DMS153 (cell line): ENCODE measurements around the gene ANKRD23.

Experiments used
- DNase-seq: peaks from one replicate; lab custom pipeline; 2025; lab: John Stamatoyannopoulos, UW

The ANKRD23 gene

DNA sequence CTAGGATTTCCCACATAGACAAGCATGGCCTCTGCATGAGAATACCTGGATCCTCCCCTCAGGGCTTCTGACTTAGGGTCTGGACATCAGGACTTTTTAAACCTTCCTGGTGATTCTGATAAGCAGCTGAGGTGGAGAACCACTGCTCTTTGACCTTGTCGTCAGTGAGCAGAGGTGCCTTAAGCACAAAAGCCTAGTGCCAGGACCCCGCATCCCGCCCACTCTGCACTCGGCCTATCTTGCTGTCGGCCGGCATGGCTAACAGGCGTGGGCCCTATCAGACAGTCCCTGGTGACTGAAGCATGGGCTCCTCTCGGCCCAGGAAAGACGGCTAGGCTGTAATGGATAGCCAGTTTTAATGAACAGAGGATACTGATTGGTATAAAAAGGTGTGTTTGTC is 6.2 kb downstream of the ANKRD23 start:
- DNase-seq: no peak

DNA sequence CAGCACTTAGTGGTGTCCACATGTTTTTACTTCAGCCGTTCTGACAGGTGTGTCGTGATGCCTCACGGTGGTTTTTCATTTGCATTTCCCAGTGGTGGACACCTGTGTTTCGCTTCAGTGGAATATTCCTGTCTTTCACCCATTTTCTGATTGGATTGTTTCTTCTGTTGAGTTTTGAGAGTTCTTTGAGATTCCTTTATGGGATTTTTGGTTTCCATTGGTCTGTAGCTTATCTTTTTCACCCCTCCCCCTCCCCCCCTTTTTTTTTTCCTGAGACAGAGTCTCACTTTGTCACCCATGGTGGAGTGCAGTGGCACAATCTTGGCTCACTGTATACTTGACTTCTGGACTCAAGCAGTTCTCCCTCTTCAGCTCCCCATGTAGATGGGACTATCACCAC is 8.0 kb downstream of the ANKRD23 start:
- DNase-seq: no peak

DNA sequence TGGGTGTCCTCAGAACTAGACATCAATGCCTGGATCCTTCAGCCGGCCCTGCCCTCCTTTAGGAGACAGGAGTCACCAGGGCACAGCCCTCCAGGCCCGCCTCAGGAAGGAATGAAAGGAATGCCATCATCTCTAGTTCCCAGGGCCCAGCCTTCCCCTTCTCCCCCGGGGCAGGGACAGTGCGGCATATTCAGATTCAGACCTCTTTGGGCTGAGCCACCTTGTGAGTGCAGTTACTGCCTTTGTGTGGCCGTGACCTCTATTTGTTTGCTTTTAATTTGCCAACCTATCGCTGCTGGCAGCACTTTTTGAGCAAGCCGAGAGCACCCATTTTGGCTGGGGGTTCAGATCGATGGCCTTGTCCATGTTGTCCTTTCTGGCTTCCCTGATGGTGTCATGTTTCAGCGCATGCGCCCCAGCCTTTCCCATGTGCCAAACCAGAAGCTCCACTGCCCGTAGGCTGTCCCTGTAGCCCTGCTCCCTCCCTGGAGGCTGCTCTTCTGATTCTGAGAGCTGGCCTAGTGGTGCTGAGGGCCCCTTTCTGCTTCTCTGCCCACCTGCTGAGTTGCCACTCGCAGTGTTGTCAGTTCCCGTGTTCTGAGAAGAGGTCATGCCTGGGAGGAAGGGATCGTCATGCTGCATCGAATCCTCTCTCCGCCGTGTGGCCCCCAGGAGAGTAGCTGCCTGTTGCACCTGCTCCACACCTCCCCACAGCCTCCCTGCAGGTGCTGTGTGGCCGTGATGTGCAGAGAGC is 10.9 kb downstream of the ANKRD23 start:
- peak; percentile 83 for DNase-seq

DNA sequence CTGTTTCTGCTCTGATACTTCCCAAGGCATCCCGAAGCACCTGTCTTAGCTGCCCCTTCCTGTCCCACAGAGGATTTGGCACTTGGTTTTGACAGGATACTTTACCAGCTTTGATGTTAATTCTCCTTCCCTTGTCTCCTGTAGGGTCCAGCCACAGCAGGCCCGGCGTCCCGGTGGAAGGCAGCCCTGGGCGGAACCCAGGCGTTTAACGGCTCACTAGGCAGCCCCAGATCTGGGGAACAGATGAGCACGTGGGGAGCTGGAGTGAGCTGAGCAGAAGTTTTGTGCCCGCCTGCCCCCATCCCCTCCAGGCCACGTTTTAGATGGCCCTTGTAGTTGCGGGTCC is 11.4 kb downstream of the ANKRD23 start:
- DNase-seq: no peak

DNA sequence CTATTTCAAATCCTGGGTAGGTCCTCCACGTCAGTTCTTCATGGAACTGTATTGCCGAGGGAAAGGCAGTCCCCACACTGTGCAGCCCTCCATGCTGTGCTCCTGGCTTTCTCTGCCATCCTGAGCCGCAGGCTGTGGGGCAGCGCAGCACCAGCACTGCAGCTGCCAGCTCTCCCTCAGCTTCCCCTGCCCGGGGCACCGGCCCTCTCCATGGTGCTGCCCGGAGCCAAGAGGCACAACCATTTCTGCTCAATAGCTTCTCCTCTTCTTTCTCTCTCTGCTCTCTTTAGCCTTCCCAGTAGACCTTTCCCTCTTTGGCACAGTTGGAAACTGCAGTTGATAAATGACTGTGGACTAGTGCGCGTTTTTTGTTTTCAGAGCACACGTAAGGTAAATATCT is 12.1 kb downstream of the ANKRD23 start:
- DNase-seq: no peak

DNA sequence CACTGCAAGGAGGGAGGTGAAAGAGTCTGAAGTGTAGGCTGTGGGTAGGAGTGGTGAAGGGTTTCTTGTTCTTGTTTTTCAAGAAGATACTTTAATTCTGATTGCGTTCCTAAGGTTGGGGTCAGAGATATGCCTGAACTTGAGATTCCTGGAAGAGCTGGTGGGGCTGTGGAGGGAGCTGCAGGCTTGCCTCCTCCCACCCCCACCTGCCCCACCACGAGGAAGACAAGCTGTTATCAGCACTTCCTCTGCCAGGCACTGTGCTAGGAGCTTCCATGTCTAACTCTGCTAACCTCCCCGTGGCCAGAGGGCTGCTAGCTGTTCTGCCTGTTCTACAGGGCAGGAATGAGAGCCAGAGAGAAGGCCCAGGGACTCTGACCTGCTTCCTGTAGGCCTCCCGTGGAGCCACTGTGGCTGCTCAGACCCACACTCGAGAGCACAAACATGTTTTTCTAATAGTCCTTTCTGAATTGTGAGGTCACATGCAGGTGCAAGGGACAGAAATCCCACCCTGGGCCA is 13.7 kb downstream of the ANKRD23 start:
- no peak for DNase-seq

DNA sequence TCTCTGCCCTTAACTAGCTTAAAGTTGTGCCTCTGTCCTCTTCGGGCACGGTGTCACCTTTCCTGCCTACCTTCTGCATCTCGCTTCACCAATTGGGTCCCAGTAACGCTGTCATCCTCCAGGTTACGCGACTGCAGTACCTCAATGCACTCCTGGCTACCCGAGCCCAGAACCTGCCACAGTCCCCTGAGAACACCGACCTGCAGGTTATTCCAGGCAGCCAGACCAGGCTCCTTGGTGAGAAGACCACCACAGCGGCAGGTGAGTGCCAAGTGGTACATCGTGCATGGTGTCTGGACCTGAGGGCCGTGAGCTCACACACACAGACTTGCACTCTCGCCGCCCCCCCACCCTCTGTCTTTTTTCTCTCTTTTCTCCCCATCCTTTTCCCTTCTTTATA is 14.9 kb downstream of the ANKRD23 start:
- no peak for DNase-seq

DNA sequence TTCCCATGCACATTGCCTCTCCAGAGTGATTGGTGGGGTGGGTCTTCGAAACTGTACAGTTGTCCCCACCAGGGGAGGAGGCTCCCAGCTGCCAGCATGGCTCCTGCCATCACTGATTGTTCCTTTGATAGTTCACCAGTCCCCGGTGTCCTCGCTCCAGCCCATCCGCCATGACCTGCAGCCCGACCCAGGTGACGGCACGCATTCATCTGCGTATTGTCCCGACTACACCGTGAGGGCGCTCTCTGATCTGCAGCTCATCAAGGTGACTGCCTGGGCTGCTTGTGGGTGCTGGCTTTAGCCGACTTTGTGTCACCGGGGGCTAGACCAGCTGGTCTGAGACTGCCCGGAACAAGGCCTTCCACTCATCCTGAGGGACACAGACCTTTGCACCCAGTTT is 15.4 kb downstream of the ANKRD23 start:
- DNase-seq: no peak

DNA sequence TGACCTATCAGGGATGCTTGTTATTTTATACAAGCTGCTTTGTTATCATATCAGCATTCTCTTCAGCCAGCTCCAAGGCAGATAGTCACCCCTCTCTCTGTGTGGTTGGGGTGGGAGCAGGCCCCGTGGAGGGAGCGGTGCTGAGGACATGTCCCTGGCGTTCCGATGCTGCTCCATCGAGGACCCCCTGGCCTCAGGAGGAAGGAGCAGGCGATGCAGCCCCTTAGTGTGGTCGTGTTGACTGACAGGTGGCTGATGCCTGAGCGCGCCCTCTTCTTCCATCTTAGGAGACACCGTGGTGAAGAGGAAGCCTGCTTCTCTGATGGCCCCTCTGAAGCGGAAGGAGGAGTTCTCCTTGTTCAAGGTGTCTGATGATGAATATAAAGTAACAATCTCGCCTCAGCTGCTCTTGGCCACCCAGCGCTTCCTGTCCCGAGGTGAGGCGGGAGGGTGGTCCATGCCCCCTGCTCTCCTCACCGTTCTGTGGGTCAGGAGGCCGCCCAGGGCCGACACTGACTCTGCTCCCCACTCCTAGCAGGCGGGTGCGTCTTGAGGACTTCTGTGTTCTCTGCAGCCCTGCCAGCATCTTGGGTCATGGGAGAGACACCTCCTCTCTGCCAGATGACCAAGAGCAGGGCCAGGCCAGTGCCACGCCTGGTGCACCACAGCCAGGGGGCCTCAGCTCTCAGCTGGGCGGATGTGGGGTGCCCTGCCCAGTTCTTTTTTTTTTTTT is 17.1 kb downstream of the ANKRD23 start:
- DNase-seq: no peak

DNA sequence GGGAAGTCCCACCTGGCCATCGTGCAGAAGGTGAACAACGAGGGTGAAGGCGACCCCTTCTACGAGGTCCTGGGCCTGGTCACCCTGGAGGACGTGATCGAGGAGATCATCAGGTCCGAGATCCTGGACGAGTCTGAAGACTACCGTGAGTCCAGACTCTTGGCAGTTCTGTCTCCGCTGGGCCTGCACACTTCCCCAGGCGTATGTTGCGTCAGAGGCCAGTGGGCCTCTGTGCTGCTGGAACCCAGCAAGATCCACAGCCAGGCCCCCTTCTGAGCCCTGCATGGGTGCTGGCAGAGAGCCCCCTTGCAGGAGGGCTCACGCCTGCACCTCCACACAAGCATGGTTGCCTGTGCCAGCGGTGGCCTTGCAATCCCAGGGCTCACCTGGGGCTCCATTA is 18.8 kb downstream of the ANKRD23 start:
- no peak for DNase-seq

DNA sequence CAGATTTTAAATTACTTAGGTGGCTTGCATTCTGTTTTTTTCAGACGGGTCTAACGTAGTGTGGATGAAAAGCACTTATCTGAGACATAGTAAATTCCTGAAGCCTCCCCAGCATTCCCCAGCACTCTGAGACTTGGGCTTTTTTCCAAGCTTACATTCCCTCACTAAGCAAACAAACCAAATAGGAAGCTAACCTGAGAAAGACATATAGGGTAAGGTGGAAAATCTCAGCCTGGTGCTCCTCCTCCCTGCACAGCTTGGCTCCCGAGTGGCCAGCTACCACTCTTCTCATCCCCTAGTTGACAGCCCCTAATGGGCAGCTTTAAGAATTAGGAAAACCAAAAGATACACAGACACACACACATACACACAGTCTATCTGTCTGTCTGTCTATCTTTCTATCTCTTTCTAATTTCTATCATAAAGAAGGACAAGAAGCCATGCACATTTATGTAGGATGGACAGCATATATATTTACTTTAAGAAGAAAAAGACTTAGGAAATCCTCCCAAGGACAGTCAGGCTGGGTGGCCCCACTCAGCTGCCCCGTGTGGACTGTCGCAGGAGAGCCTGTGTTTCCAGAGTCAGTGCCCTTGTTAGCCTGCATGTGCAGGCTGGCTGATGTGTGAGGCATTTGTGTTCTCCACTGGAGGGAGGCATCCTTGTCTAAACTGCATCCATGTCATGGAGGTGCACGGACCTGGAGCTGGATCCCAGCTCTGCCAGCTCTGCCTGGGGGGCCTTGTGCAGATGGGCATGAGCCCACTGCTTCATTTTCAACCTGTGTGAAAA is 19.5 kb downstream of the ANKRD23 start:
- no peak for DNase-seq

DNA sequence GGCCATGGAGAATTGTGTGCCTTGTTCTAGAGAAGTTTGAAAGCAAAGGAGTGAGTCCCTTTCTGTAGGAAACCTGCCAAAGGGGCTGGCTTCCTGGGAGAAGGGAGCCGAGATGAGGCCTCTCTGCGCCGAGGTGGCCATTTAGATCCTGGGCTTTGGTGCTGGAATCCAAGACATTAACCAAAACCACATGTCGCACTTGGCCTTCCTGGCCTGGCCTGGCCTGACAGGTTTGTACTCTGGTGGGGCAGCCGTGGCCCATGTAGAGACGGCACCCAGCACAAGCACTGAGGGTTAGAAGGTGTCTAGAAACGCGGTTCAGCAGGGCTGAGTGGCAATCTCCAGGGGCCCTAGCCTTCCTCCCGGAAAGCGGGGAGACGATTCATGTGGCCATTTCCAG is 20.6 kb downstream of the ANKRD23 start:
- DNase-seq: no peak

DNA sequence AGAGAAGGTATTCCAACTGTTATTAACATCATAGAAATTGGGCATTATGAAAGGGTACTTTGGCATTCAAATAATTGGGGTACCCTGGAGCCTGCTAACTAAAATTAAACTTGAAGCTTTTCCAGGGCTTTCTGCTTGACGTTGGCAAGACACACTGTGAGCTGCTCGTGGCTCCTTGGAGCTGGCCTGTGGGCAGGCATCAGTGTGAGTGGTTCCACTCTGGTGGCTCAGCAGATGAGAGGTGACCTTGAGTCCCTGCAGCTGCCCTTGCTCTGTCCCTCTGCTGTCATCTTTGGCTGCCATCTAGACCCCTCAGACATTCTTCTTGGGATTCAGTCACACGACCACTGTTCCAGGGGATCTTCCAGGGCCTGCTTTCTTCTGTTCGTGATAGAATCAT is 21.0 kb downstream of the ANKRD23 start:
- DNase-seq: no peak

DNA sequence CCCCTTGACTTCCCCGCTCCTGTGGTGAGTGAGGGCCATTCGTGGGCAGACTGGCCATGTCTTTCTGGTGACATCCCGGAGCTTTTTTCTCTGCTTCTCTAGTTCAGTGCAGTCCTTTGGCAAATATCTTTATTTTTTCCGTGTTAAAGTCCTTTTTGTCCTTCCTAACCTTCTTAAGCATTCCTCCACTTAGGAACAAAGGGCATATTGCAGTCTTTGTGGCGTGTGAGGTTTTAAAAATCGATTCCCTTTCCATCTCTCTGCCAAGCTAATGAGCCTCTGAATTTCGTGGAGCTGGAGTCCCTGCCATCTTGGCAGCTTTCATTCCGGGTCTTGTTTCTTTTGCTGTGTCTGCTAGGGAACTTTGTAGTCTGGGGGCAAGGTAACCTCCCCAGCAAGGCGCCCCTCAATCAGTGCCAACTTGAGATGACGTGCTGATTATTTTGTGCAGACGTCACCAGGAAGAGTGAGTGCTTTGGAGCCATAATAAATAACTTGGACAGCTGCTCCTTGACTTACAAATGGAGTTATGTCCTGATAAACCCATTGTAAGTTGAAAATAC is 22.6 kb downstream of the ANKRD23 start:
- no peak for DNase-seq

DNA sequence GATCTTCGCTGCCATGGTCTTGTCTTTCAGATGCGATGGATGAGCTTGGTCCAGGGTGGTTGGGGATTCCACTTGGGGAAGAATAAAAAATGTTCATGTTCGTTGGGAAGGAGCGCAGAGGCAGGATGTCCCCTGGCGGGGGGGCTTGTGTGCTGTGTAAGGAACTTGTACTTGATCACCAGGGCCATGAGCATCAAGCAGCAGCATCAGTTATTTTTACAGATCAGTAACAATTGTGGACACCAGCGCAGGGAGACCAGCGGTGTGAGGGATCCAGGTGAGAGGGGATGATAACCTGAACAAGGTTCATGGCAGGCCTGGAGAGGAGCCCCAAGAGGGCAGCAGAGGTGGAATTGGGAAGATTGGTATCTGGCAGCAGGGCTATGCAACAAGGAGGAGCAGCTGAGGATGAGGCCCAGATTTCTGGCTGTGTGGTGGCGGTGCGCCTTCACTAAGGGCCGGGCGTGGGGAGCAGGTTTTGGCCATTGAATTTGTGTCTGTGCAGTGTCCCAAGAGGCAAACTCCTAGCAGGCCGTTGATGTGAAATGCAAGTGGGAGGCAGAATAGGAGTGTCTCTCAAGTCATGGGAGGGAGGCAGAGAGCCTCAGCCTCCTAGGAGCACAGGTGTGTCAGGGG is 23.8 kb downstream of the ANKRD23 start:
- DNase-seq: no peak

DNA sequence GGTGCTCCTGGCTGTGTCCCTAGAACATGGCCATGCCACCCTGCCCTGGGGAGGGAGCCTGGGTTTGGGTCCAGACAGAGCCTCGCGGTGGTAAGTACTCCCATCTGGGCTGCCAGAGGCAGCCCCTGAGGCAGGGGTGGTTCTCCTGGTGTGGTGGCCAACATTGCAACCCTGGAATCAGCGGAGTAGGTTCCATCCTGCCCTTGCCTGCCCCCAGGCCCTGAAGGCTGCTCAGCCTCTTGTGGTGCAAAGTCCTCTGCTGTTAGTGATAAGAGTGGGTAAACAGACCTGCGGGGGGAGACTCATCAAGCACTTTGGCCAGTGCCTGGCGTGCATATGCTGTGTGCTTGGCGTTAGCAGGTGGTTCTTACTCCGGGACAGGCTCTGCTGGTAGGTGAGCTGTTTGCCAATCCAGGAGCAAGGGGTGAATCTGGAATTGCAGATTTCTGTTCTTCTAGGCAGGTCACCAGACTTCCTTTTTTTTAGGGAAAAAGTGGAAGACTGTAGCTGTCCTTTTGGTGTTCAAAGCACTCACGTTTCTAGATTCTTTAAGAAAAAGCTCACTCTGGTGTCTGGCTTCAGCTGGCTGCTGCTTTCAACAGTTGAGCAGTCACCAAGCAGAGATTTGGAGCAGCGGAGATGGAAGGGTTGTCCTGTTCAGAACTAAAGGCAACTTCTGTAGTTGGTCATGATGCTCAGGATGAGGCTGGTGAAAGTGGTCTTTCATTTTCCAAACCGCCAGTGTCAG is 24.5 kb downstream of the ANKRD23 start:
- peak; percentile 21 for DNase-seq

DNA sequence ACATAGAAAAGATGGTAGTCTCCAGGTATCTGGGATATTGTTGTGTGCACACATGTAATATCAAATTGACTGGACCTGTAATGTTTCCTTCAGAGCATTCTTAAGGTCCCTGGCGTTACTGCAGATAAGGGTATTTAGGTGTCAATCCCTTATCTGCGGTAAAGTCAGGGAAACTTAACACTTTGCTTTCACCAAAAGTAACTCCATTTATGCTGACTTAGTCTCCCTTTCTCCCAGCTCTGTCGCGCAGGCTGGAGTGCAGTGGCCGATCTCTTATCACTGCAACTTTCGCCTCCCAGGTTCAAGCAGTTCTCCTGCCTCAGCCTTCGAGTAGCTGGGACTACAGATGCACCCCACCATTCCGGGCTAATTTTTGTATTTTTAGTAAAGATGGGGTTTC is 25.9 kb downstream of the ANKRD23 start:
- DNase-seq: no peak

DNA sequence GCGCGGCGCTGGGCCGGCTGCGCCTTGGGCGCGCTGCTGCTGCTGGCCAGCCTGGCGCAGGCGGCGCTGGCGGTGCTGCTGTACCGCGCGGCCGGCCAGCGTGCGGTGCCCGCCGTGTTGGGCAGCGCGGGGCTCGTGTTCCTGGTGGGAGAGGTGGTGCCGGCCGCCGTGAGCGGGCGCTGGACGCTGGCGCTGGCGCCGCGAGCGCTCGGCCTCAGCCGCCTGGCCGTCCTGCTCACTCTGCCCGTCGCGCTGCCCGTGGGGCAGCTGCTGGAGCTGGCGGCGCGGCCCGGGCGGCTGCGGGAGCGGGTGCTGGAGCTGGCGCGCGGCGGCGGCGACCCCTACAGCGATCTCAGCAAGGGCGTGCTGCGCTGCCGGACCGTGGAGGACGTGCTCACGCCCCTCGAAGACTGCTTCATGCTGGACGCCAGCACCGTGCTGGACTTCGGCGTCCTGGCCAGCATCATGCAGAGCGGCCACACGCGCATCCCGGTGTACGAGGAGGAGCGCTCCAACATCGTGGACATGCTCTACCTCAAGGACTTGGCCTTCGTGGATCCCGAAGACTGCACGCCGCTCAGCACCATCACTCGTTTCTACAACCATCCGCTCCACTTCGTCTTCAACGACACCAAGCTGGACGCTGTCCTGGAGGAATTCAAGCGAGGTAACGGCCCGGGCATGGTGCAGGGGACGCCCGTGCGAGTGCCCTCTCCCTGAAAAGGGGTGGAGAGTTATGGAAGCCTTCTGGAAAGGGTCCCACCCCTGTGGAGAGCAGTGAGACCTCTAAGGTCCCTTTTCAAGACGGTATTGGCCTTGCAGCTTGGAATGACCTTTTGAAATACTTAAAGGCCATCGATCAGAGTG is 26.8 kb downstream of the ANKRD23 start:
- no peak for DNase-seq

DNA sequence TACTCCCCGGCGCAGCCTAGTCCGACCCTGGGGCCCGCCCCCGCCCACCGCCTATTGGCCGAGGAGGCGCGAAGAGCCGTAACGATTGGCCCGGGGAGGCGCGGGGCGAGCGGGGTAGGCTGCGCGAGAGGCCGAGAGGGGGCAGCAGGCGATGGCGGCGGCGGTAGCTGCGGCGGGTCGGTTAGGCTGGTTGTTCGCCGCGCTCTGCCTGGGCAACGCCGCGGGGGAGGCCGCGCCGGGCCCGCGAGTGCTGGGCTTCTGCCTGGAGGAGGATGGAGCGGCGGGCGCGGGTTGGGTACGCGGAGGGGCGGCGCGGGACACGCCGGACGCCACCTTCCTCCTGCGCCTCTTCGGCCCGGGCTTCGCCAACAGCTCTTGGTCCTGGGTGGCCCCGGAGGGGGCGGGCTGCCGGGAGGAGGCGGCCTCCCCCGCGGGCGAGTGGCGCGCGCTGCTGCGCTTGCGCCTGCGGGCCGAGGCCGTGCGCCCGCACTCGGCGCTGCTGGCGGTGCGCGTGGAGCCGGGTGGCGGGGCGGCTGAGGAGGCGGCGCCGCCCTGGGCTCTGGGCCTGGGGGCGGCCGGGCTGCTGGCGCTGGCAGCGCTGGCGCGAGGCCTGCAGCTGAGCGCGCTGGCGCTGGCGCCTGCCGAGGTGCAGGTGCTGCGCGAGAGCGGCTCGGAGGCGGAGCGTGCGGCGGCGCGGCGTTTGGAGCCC is 27.5 kb downstream of the ANKRD23 start, which contains the start of gene CNNM3:
CNNM3 (plus strand) TSS at position 142 of the 709 bp plus-strand sequence; CDS start at position 152, 10 bp downstream.
- DNase-seq: peak; percentile 87
